ENCODE results near the gene BIRC6. TPM values are rescaled to one million over a fixed set of nuclear protein-coding genes. Genes with fewer than 3 reads are reported as not detected.

BIRC6 gene
- total and polyA plus RNA-seq, 12 donors, result 14.2 to 165 (median 80.7) TPM

DNA sequence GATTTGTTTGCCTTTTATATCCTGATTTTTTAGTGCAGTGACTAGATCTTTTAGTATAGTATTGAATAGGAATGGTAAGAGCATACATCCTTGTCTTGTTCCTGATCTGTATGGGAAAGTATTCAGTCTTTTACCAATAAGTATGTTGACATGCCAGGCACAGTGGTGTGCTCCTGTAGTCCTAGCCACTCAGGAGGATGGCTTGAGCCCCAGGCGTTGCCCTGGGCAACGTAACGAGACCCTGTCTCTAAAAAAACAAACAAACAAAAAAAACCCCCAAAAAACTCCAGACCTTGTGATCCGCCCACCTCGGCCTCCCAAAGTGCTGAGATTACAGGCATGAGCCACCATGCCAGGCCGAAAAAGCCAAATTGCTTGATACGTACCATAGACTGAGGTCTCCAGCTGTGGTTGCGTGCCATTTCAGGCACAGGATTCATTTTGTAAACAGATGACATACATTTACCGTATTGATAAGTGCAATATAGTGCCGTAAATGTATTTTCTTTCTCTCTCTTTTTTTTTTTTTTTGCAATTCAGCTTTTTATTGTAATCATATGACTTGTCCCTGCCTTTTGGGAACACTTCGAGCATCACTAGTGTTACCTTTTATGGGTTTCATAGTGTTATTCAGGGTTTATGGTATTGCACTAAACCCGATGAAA, 18.5 kb downstream of the BIRC6 start:
- TF ChIP-seq, protein P1, sequence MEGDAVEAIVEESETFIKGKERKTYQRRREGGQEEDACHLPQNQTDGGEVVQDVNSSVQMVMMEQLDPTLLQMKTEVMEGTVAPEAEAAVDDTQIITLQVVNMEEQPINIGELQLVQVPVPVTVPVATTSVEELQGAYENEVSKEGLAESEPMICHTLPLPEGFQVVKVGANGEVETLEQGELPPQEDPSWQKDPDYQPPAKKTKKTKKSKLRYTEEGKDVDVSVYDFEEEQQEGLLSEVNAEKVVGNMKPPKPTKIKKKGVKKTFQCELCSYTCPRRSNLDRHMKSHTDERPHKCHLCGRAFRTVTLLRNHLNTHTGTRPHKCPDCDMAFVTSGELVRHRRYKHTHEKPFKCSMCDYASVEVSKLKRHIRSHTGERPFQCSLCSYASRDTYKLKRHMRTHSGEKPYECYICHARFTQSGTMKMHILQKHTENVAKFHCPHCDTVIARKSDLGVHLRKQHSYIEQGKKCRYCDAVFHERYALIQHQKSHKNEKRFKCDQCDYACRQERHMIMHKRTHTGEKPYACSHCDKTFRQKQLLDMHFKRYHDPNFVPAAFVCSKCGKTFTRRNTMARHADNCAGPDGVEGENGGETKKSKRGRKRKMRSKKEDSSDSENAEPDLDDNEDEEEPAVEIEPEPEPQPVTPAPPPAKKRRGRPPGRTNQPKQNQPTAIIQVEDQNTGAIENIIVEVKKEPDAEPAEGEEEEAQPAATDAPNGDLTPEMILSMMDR (IDR thresholded peaks at IDR 0.05), result no peak
- TF ChIP-seq POLR2A (IDR thresholded peaks at IDR 0.05), result no peak
- WGBS, 4 donors, result 95 to 98% (median 96%) methylated on average over 12 of the region's 12 CpGs
- no peak overlapping the region for H3K4me3 ChIP-seq
- no peaks in the 10 kb centered on the region for H3K36me3 ChIP-seq (replicated peaks in 1 of 2)
- DNase-seq, result no peak
- no peaks in the 10 kb centered on the region for H3K9me3 ChIP-seq (replicated peaks in 1 of 3)
- intact Hi-C loops (cut with DNase I), result no loop called here
- H3K27me3 ChIP-seq, result no peaks in the 10 kb centered on the region
- H3K4me1 ChIP-seq (replicated peaks in 1 of 2), result peaks cover 13 to 30% of the 10 kb centered on the region in 2 donors
- H3K27ac ChIP-seq, result no peak overlapping the region

DNA sequence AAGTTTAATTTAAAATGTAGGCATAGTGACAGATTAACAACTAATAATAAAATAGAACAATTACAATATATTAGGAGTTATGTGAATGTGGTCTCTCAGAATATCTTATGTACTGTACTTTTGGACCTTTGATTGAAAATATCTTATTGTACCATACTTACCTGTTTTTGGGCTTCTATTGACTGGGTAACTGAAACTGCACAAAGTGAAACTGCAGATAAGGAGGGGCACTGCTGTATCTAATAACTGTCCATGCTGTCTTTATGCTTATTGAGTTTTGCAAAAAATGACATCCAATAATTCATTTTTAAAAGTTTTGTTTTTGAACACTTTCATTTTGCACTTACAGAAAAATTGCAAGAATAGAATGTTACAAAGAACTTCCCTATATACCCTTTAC, 19.9 kb downstream of the BIRC6 start:
- intact Hi-C loops (cut with DNase I), result no loop called here
- no peaks in the 10 kb centered on the region for H3K9me3 ChIP-seq (replicated peaks in 1 of 3)
- no peak for TF ChIP-seq POLR2A (IDR thresholded peaks at IDR 0.05)
- TF ChIP-seq, protein P1 (IDR thresholded peaks at IDR 0.05), result no peak
- peaks cover 13 to 30% of the 10 kb centered on the region in 2 donors for H3K4me1 ChIP-seq (replicated peaks in 1 of 2)
- H3K27ac ChIP-seq, result no peak overlapping the region
- DNase-seq, result no peak
- no peak overlapping the region for H3K4me3 ChIP-seq
- H3K36me3 ChIP-seq (replicated peaks in 1 of 2), result peaks cover 0 to 4% of the 10 kb centered on the region in 2 donors
- H3K27me3 ChIP-seq, result no peaks in the 10 kb centered on the region

DNA sequence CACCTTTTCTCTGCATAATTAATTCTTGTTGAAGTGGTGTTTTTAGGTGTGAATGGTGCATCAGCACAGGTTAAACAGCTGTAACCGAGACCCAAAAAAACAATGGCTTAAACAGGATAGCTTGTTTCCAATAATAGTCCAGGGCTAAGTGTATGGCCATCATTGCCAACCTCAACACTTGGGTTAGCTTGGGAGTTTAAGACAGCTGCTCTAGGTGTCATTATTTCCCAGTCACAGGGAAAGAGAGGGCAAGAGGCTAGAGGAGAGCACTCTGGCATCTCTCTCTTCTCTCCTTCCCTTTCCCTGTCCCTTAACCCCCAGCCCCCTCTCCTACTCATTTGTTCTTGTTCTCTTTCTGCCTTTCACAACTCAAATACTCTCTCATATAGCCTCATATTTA, 21.1 kb downstream of the BIRC6 start:
- H3K4me1 ChIP-seq (replicated peaks in 1 of 2), result peaks cover 13 to 30% of the 10 kb centered on the region in 2 donors
- no peak overlapping the region for H3K4me3 ChIP-seq
- TF ChIP-seq, protein P1 (IDR thresholded peaks at IDR 0.05), result no peak
- TF ChIP-seq POLR2A (IDR thresholded peaks at IDR 0.05), result no peak
- H3K27me3 ChIP-seq, result no peaks in the 10 kb centered on the region
- H3K36me3 ChIP-seq (replicated peaks in 1 of 2), result peaks cover 0 to 4% of the 10 kb centered on the region in 2 donors
- intact Hi-C loops (cut with DNase I), result no loop called here
- WGBS, 4 donors, result 84 to 96% (median 94%) methylated on average over 1 of the region's 1 CpG
- peak overlapping the region in 3 of 5 donors; percentile 15 to 64 (median 39) for H3K27ac ChIP-seq
- DNase-seq, result no peak
- H3K9me3 ChIP-seq (replicated peaks in 1 of 3), result no peaks in the 10 kb centered on the region

DNA sequence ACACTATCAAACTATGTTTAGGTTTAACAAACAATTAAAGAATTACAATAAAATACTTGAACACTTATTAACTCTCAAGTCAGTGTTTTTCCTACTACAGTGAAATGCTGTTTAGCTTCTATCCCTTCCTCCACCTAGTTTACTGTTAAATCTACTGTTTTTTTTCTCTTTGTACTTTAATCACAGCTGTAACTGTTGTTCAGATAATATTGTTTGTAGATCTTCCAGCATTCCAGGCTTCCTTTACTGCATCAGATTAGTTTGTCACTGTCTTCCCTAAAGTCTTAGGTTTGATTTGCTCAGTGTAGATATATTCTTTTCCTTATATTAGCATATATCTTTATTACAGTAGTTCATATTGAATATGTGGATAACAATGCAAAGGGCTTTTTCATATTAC, 22.5 kb downstream of the BIRC6 start:
- Histone ChIP-seq H3K4me3 (no peak overlapping the region), H3K4me1 (replicated peaks in 1 of 2) (peaks cover 13 to 30% of the 10 kb centered on the region in 2 donors), H3K9me3 (replicated peaks in 1 of 3) (no peaks in the 10 kb centered on the region), H3K27ac (no peak overlapping the region), H3K27me3 (no peaks in the 10 kb centered on the region), H3K36me3 (replicated peaks in 1 of 2) (peaks cover 0 to 8% of the 10 kb centered on the region in 2 donors)
- TF ChIP-seq, protein P1 (IDR thresholded peaks at IDR 0.05), result no peak
- no peak for TF ChIP-seq POLR2A (IDR thresholded peaks at IDR 0.05)
- intact Hi-C loops (cut with DNase I), result no loop called here
- DNase-seq, result no peak

All from adrenal gland (tissue), 12 donors.